ENCODE results near the gene MAN2B2.

DNA sequence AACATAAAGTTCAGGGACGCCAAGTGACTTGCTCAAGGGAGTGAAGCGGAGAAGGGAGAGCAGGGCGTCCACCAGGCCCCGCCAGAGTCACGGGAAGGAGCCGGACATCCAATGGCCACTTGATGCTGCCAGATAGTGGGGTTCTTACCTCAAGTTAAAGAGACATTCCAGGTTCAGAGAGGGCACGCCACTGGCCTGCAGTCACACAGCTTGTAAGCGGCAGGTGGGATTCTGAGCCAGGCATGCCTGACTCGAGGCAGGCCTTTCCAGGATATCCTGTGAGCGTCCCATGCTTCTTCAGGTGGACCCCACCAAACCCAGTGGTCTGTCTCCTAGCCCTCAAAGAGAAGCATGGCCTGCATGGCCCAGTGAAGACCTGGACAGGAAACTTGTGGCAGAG is 2.4 kb downstream of the MAN2B2 start:
- no peak for TF ChIP-seq EZH2phosphoT487 (IDR thresholded peaks at IDR 0.05; ENCODE audit: low read depth, severe bottlenecking, unreplicated experiment)
- TF ChIP-seq, protein P1, sequence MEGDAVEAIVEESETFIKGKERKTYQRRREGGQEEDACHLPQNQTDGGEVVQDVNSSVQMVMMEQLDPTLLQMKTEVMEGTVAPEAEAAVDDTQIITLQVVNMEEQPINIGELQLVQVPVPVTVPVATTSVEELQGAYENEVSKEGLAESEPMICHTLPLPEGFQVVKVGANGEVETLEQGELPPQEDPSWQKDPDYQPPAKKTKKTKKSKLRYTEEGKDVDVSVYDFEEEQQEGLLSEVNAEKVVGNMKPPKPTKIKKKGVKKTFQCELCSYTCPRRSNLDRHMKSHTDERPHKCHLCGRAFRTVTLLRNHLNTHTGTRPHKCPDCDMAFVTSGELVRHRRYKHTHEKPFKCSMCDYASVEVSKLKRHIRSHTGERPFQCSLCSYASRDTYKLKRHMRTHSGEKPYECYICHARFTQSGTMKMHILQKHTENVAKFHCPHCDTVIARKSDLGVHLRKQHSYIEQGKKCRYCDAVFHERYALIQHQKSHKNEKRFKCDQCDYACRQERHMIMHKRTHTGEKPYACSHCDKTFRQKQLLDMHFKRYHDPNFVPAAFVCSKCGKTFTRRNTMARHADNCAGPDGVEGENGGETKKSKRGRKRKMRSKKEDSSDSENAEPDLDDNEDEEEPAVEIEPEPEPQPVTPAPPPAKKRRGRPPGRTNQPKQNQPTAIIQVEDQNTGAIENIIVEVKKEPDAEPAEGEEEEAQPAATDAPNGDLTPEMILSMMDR (IDR thresholded peaks at IDR 0.05; ENCODE audit: poor library complexity), result no peak

Data from hepatocyte (in vitro differentiated cells).